ENCODE data around the gene NT5C2. TPM values are rescaled to one million over a fixed set of nuclear protein-coding genes. Genes with fewer than 3 reads are reported as not detected.

The NT5C2 gene
- 36.9 and 78.2 TPM in 2 replicates for total RNA-seq (ENCODE audit: low replicate concordance)

DNA sequence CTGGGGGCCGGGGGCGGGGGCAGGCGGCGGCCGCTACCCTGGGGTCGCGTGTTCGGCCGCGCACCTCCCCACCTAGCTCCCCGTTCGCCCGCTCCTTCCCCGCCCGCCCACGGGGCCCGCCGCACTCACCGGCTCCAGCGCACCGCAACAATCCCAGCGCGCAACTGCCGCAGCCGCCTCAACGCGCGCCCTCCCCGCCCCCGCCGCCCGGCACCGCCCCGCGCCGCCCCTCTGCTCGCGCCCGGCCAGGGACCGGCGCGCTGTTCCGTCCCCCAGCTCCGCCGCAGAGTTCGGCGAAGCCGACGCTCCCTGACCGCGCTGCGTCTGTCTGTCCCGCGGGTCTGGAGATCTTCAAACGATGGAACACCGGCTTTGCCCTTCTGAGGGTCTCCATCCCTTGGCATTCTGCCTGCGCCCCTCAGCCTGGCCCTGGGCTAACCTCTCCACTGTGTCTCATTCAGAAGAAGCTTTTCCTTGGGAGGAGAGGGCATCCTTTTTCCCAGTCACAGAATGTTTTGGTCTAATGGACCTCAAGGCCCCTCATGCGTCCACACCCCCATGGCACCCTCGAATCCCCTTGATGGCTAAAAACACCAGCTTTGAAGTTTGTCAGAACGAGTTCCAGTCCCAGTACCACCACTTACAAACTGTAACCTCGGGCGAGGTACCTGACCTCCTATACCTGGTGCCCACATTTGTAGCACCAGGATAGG lies at the start of gene NT5C2:
Gene NT5C2 (minus strand): TSS at position 166 of the 713 bp plus-strand sequence. CDS start 18,314 bp downstream, outside the sequence.

Other genes with a start within 250 kb of the NT5C2 start
- 0.08 and 0.12 TPM in 2 replicates for gene RPEL1, start 52.6 kb upstream of the NT5C2 start, total RNA-seq (ENCODE audit: low replicate concordance)
- gene INA, start 83.9 kb upstream of the NT5C2 start, total RNA-seq (ENCODE audit: low replicate concordance): 0.30 and 0.35 TPM in 2 replicates
- 8.0 and 9.8 TPM in 2 replicates for gene PCGF6, start 157.9 kb upstream of the NT5C2 start, total RNA-seq (ENCODE audit: low replicate concordance)
- 2.8 and 2.9 TPM in 2 replicates for gene TAF5, start 174.7 kb upstream of the NT5C2 start, total RNA-seq (ENCODE audit: low replicate concordance)
- 100 and 182 TPM in 2 replicates for gene ATP5MK, start 203.2 kb upstream of the NT5C2 start, total RNA-seq (ENCODE audit: low replicate concordance)
- 30.2 and 34.2 TPM in 2 replicates for gene PDCD11, start 203.4 kb upstream of the NT5C2 start, total RNA-seq (ENCODE audit: low replicate concordance)